Measurements from ENCODE around the gene SDF2L1.
"Not testable (repeated sequence)": the region's sequence is repeated elsewhere in the genome, so short reads cannot be mapped to it uniquely, and the experiment has no call there.

The SDF2L1 gene

GRCh38 chr22:21605887-21606564 lies 36.1 kb upstream of the SDF2L1 start:
- no peak for TF ChIP-seq CTCF (IDR thresholded peaks at IDR 0.05)
- Histone ChIP-seq H2AFZ (no peak overlapping the region), H3K27me3 (ENCODE audit: control insufficient read depth, insufficient read depth, low read length) (no peaks in the 10 kb centered on the region), H3K9me3 (ENCODE audit: control insufficient read depth, low read length) (no peaks in the 10 kb centered on the region), H3K4me1 (no peaks in the 10 kb centered on the region), H3K27ac (no peak overlapping the region), H3K36me3 (ENCODE audit: control insufficient read depth, insufficient read depth, low read length) (no peaks in the 10 kb centered on the region), H3K9ac (no peak overlapping the region), H3K4me3 (ENCODE audit: low read depth, low read length) (no peak overlapping the region), H3K4me2 (ENCODE audit: low read length) (no peak overlapping the region), H3K79me2 (peaks cover 43% of the 10 kb centered on the region)

GRCh38 chr22:21606775-21607174 lies 35.3 kb upstream of the SDF2L1 start:
- Histone ChIP-seq H3K4me3 (ENCODE audit: low read depth, low read length) (no peak overlapping the region), H3K79me2 (peaks cover 43% of the 10 kb centered on the region), H3K36me3 (ENCODE audit: control insufficient read depth, insufficient read depth, low read length) (no peaks in the 10 kb centered on the region), H3K27me3 (ENCODE audit: control insufficient read depth, insufficient read depth, low read length) (no peaks in the 10 kb centered on the region), H2AFZ (no peak overlapping the region), H3K4me1 (no peaks in the 10 kb centered on the region), H3K4me2 (ENCODE audit: low read length) (no peak overlapping the region), H3K27ac (no peak overlapping the region), H3K9ac (no peak overlapping the region), H3K9me3 (ENCODE audit: control insufficient read depth, low read length) (no peaks in the 10 kb centered on the region)
- no peak for TF ChIP-seq CTCF (IDR thresholded peaks at IDR 0.05)

GRCh38 chr22:21609556-21610157 lies 32.4 kb upstream of the SDF2L1 start:
- not testable (repeated sequence) for H3K9me3 ChIP-seq (ENCODE audit: control insufficient read depth, low read length); H2AFZ ChIP-seq; H3K27me3 ChIP-seq (ENCODE audit: control insufficient read depth, insufficient read depth, low read length); H3K4me1 ChIP-seq; H3K4me3 ChIP-seq (ENCODE audit: low read depth, low read length); H3K9ac ChIP-seq; H3K27ac ChIP-seq; H3K36me3 ChIP-seq (ENCODE audit: control insufficient read depth, insufficient read depth, low read length); H3K4me2 ChIP-seq (ENCODE audit: low read length)
- peaks cover 39% of the 10 kb centered on the region for H3K79me2 ChIP-seq

GRCh38 chr22:21611210-21611977 lies 30.7 kb upstream of the SDF2L1 start:
- Histone ChIP-seq H3K27me3 (ENCODE audit: control insufficient read depth, insufficient read depth, low read length) (no peaks in the 10 kb centered on the region), H3K79me2 (peaks cover 31% of the 10 kb centered on the region), H3K9me3 (ENCODE audit: control insufficient read depth, low read length) (no peaks in the 10 kb centered on the region), H3K36me3 (ENCODE audit: control insufficient read depth, insufficient read depth, low read length) (no peaks in the 10 kb centered on the region), H3K9ac (no peak overlapping the region), H3K4me2 (ENCODE audit: low read length) (no peak overlapping the region), H2AFZ (no peak overlapping the region), H3K27ac (no peak overlapping the region), H3K4me1 (no peaks in the 10 kb centered on the region), H3K4me3 (ENCODE audit: low read depth, low read length) (no peak overlapping the region)
- TF ChIP-seq CTCF (IDR thresholded peaks at IDR 0.05), result no peak

- no peak for TF ChIP-seq CTCF (IDR thresholded peaks at IDR 0.05)
- H3K4me1 ChIP-seq, result no peaks in the 10 kb centered on the region
- no peaks in the 10 kb centered on the region for H3K27me3 ChIP-seq (ENCODE audit: control insufficient read depth, insufficient read depth, low read length)
Measured at GRCh38 chr22:21612858-21613257, 29.2 kb upstream of the SDF2L1 start.

More at GRCh38 chr22:21612858-21613257, 29.2 kb upstream of the SDF2L1 start:
- Histone ChIP-seq H3K4me3 (ENCODE audit: low read depth, low read length) (no peak overlapping the region), H3K9ac (no peak overlapping the region), H3K36me3 (ENCODE audit: control insufficient read depth, insufficient read depth, low read length) (no peaks in the 10 kb centered on the region), H3K27ac (no peak overlapping the region), H3K9me3 (ENCODE audit: control insufficient read depth, low read length) (no peaks in the 10 kb centered on the region), H2AFZ (no peak overlapping the region), H3K79me2 (peaks cover 22% of the 10 kb centered on the region), H3K4me2 (ENCODE audit: low read length) (no peak overlapping the region)

Data from parathyroid adenoma (tissue), 2 donors.